Osteocyte (in vitro differentiated cells): ENCODE results near the gene THSD4. TPM values are rescaled to one million over a fixed set of nuclear protein-coding genes. Genes with fewer than 3 reads are reported as not detected.

Experiments
- DNase-seq: peaks from one replicate; pipeline ENCODE4 v3.0.0; 2021; ENCODE audit warnings: mixed read lengths; ENCODE audit not compliant: unreplicated experiment; ENCODE audit errors: extremely low spot score
- H3K27ac Mint-ChIP-seq: one replicate; pipeline ENCODE4 v1.8.0; 2021; ENCODE audit warnings: mild to moderate bottlenecking, mixed read lengths; ENCODE audit not compliant: unreplicated experiment
- H3K27me3 Mint-ChIP-seq: one replicate; pipeline ENCODE4 v1.8.0; 2021; ENCODE audit warnings: mixed read lengths; ENCODE audit not compliant: unreplicated experiment
- H3K36me3 Mint-ChIP-seq: one replicate; pipeline ENCODE4 v1.8.0; 2021; ENCODE audit warnings: mixed read lengths; ENCODE audit not compliant: unreplicated experiment
- H3K4me1 Mint-ChIP-seq: one replicate; pipeline ENCODE4 v1.8.0; 2021; ENCODE audit warnings: mixed read lengths; ENCODE audit not compliant: unreplicated experiment
- H3K4me3 Mint-ChIP-seq: one replicate; pipeline ENCODE4 v1.8.0; 2021; ENCODE audit warnings: mild to moderate bottlenecking, moderate library complexity, mixed read lengths; ENCODE audit not compliant: unreplicated experiment
- H3K9me3 Mint-ChIP-seq: one replicate; pipeline ENCODE4 v1.8.0; 2021; ENCODE audit warnings: mixed read lengths; ENCODE audit not compliant: unreplicated experiment
- total RNA-seq: library from RNA; stranded (reverse); gene quantifications from 2 replicates; pipeline ENCODE4 v1.2.1, GENCODE V29; 2021
- TF ChIP-seq, protein P1 (sequence below): fragments of 200-600 bp; sonication (generic); IDR thresholded peaks from 2 replicates; pipeline ENCODE4 v1.5.0; 2021; ENCODE audit warnings: antibody characterized with exemption, mild to moderate bottlenecking, moderate library complexity

Gene THSD4
- total RNA-seq, 1 donor from 2014 or later: 5.7 TPM

DNA sequence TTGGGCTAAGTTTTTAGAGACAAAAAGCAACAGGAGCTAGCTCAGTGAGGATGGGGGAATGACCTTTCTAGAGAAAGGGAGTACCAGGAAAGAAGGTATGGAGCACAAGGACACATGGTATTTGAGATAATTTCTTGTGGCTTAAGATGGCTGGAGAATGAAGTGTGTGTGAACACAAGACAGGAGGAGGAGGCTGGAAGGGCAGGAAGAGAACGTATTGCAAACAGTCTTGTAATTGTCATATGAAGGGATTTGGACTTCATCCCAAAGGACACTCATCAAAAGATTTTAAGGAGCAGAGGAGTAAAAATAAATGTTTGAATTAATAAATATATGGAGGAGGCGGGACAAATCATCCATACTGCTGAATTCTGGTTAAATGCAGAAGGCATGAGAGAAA, 426.5 kb downstream of the THSD4 start:
- H3K4me3 Mint-ChIP-seq: no peak overlapping the region
- peaks cover 4% of the 10 kb centered on the region for H3K9me3 Mint-ChIP-seq
- no peak overlapping the region for H3K27ac Mint-ChIP-seq
- no peaks in the 10 kb centered on the region for H3K4me1 Mint-ChIP-seq
- H3K27me3 Mint-ChIP-seq: peaks cover 20% of the 10 kb centered on the region
- TF ChIP-seq, protein P1, sequence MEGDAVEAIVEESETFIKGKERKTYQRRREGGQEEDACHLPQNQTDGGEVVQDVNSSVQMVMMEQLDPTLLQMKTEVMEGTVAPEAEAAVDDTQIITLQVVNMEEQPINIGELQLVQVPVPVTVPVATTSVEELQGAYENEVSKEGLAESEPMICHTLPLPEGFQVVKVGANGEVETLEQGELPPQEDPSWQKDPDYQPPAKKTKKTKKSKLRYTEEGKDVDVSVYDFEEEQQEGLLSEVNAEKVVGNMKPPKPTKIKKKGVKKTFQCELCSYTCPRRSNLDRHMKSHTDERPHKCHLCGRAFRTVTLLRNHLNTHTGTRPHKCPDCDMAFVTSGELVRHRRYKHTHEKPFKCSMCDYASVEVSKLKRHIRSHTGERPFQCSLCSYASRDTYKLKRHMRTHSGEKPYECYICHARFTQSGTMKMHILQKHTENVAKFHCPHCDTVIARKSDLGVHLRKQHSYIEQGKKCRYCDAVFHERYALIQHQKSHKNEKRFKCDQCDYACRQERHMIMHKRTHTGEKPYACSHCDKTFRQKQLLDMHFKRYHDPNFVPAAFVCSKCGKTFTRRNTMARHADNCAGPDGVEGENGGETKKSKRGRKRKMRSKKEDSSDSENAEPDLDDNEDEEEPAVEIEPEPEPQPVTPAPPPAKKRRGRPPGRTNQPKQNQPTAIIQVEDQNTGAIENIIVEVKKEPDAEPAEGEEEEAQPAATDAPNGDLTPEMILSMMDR: no peak
- no peak for DNase-seq
- no peaks in the 10 kb centered on the region for H3K36me3 Mint-ChIP-seq

DNA sequence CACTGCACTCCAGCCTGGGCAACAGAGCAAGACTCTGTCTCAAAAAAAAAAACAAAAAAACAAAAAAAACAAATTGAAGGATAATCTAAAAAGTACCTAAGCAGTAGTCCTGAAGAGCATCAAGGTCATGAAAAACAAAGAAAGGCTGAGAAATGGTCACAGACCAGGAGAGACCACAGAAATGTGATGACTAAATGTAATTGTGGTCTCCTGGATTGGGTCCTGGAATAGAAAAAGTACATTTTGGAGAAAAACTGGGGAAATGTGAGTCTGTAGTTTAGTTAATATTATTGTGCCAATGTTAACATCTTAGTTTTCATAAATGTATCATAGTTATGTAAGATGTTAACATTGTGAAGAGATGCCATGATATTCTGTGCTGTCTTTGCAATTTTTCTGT, 427.6 kb downstream of the THSD4 start:
- no peak overlapping the region for H3K27ac Mint-ChIP-seq
- peaks cover 4% of the 10 kb centered on the region for H3K9me3 Mint-ChIP-seq
- H3K27me3 Mint-ChIP-seq: peaks cover 26% of the 10 kb centered on the region
- H3K4me3 Mint-ChIP-seq: no peak overlapping the region
- H3K4me1 Mint-ChIP-seq: peaks cover 8% of the 10 kb centered on the region
- TF ChIP-seq, protein P1: no peak
- no peak for DNase-seq
- no peaks in the 10 kb centered on the region for H3K36me3 Mint-ChIP-seq

DNA sequence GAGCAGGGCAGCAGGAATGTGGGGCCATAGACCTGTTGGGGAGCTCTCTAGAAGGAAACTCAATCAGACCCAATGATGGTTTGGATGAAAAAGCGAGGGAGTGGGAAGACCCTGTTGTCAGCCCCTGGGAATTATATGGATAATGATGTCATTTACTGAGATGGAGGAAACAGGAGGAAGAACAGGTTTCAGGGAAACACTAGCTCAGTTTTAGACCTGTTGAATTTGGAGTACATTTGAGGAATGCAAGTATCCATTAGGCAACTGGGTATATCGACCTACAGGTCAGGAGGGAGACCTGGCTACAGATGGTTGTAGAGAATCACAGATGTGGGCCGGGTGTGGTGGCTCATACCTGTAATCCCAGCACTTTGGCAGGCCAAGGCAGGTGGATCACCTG, 428.1 kb downstream of the THSD4 start:
- no peak overlapping the region for H3K27ac Mint-ChIP-seq
- H3K27me3 Mint-ChIP-seq: peaks cover 31% of the 10 kb centered on the region
- no peak for DNase-seq
- TF ChIP-seq, protein P1: no peak
- H3K4me3 Mint-ChIP-seq: no peak overlapping the region
- peaks cover 4% of the 10 kb centered on the region for H3K9me3 Mint-ChIP-seq
- H3K36me3 Mint-ChIP-seq: no peaks in the 10 kb centered on the region
- H3K4me1 Mint-ChIP-seq: peaks cover 8% of the 10 kb centered on the region

DNA sequence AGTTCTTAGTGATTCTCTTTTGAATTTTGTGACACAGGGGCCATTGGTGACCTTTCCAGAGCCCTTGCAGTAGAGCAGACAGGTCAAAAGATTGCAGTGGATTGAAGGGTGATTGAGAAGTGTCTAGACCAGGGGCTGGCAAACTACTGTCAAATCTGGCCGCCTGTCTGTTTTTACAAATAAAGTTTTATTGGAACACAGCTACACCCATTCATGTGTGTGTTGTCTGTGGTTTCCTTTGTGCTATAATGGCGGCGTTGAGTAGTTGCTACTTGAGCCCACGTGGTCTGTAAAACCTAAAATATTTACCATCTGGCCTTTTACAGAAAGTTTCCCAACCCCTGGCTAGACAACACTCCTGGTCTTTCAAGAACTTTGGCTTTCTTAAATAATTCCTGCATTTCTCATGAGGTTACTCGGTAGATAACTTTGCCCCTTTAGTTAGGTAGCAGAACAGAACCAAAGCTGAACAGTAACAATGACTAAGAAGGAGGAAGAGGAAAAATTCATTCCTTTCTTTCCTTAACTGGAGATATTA, 430.0 kb downstream of the THSD4 start:
- Mint-ChIP-seq H3K4me3 (no peak overlapping the region), H3K9me3 (peaks cover 4% of the 10 kb centered on the region), H3K4me1 (peaks cover 11% of the 10 kb centered on the region), H3K36me3 (no peaks in the 10 kb centered on the region), H3K27ac (no peak overlapping the region), H3K27me3 (peaks cover 46% of the 10 kb centered on the region)
- DNase-seq: no peak
- TF ChIP-seq, protein P1: no peak

DNA sequence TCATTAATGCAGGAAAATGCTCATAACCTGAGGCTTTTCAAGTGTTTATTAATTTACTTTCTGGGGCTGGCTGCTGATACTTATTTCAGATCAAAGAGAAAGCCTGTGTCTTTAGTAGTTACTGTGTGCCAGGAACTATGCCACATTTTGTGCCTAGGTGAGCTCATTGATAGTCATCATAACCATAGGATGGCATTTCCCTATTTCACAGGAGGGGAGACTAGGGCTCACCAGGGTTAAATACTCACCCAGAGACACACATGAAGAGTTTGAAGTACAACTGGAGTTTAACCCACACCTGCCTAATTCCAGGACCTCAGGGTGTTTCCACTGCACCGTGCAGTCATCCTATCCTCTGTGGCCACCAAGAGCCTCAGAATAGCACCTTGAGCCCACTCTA, 430.7 kb downstream of the THSD4 start:
- no peak overlapping the region for H3K4me3 Mint-ChIP-seq
- H3K27ac Mint-ChIP-seq: no peak overlapping the region
- peaks cover 4% of the 10 kb centered on the region for H3K9me3 Mint-ChIP-seq
- H3K36me3 Mint-ChIP-seq: no peaks in the 10 kb centered on the region
- peaks cover 46% of the 10 kb centered on the region for H3K27me3 Mint-ChIP-seq
- TF ChIP-seq, protein P1: no peak
- DNase-seq: no peak
- H3K4me1 Mint-ChIP-seq: peaks cover 11% of the 10 kb centered on the region
